Transverse colon (tissue), 4 donors: ENCODE data around the gene ACTG1.

Experiments used
- EP300 ChIP-seq: sonication (generic); formaldehyde crosslinking; IDR thresholded peaks from one replicate; pipeline ENCODE4 v1.6.1; 2017; ENCODE audit warnings: antibody characterized with exemption, low read depth
- POLR2AphosphoS5 ChIP-seq, 3 donors: sonication (generic); formaldehyde crosslinking; IDR thresholded peaks; one replicate each; pipeline ENCODE4 v1.6.1; 2016; ENCODE audit warnings: antibody characterized with exemption in 3 of 3
- TF ChIP-seq, protein P1 (sequence below), 5 experiments: fragments of 200-600 bp in 3 of 5; fragments of 450-650 bp in 2 of 5; sonication (generic) in 3 of 5; IDR thresholded peaks; 1 replicate in 2 of 5; 2 replicates in 3 of 5; pipeline ENCODE4 v1.5.1; 2016 to 2017; ENCODE audit warnings: antibody characterized with exemption in 5 of 5, inconsistent platforms in 3 of 5, mild to moderate bottlenecking in 2 of 5, moderate library complexity in 1 of 5

DNA sequence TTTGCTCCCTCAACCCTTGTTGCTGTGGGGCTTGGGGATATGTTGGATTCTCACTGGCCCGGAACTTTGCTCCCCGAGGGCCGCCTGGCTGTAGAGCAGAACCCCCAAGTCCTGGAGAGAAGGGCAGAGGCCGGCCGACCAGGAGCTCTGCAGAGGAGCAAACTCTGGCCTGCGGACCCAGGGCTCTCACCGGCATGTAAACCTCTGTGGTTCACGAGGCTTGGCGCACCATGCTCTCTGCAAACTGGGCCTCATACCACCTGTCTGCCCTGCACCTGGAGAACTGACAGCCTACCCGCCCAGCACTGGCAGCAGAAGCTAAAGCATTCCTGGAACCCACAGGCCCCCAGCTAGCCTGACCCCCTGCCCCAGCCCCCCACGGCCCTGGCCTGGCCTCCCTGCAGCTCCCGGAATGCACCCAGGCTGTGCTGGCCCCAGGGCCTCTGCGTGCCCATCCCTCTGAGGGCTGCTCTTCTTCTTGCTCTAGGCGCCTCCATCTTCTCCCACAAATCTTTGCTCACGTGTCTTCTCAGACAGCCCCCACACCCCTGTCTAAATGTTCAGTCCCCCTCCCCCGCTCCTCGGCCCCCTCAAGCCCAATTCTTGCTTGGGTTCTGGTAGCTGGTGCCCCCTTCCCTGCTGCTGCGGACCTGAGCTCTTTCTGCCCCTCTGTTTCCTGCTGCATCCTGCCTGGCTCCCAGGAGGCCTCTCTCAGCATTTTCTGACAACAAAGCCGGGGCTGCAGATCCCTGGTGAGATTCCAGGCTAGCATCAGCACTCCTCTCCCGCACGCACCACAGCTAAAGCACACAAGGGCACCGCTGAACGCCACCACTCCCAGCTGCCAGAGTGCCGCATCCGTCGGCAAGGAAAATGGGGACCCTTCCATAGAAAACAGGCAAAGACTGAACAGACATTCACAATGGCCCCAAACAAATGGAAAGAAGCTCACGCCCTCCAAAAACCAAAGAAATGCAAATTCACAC is 23.3 kb downstream of the ACTG1 start:
- no peak for TF ChIP-seq POLR2AphosphoS5 (IDR thresholded peaks at IDR 0.05)
- TF ChIP-seq, protein P1, sequence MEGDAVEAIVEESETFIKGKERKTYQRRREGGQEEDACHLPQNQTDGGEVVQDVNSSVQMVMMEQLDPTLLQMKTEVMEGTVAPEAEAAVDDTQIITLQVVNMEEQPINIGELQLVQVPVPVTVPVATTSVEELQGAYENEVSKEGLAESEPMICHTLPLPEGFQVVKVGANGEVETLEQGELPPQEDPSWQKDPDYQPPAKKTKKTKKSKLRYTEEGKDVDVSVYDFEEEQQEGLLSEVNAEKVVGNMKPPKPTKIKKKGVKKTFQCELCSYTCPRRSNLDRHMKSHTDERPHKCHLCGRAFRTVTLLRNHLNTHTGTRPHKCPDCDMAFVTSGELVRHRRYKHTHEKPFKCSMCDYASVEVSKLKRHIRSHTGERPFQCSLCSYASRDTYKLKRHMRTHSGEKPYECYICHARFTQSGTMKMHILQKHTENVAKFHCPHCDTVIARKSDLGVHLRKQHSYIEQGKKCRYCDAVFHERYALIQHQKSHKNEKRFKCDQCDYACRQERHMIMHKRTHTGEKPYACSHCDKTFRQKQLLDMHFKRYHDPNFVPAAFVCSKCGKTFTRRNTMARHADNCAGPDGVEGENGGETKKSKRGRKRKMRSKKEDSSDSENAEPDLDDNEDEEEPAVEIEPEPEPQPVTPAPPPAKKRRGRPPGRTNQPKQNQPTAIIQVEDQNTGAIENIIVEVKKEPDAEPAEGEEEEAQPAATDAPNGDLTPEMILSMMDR (IDR thresholded peaks at IDR 0.05) = no peak
- TF ChIP-seq EP300 = no peak
